K562 (cell line): ENCODE results near the gene LXN. TPM values are rescaled to one million over a fixed set of nuclear protein-coding genes. Genes with fewer than 3 reads are reported as not detected.

Experiments
- ATAC-seq: fragments of 200-7000 bp; cut with Tn5 transposase; 3 replicates; pipeline ENCODE4 v1.9.1; 2020; ENCODE audit warnings: moderate library complexity
- BruUV-seq: library from RNA; stranded (reverse); fragments of 400-500 nt; replicated peaks from 2 replicates; lab custom pipeline; 2021; lab: Mats Ljungman, UMichigan
- CTCF ChIA-PET: fragments of 300-600 bp; formaldehyde crosslinking; extraction: SDS; loops from one replicate; lab custom pipeline; 2021; ENCODE audit warnings: low intra/inter-chr PET ratio; lab: Yijun Ruan, JAX
- POLR2A ChIA-PET: fragments of 300-600, 350-650 bp; sonication (Branson Sonifier 250); formaldehyde crosslinking; extraction: SDS; loops from one replicate; lab custom pipeline; 2021; ENCODE audit warnings: antibody characterized with exemption, inconsistent platforms; lab: Yijun Ruan, JAX
- DNase-seq, 4 experiments: peaks; one replicate each; pipeline versions ENCODE4 v3.0.0 to v3.0.0-alpha.2; 2011 to 2018; ENCODE audit warnings: low spot score in 3 of 4, mixed read lengths in 3 of 4; ENCODE audit errors: extremely low read depth in 1 of 4
- FAIRE-seq: peaks from 2 replicates; lab custom pipeline; 2011; peaks lifted over from hg19 to GRCh38; lab: Jason Lieb, UNC
- H2AFZ ChIP-seq: 2 replicates; pipeline ENCODE4 v1.6.0; 2011; ENCODE audit warnings: low read depth, low read length, control low read depth, inconsistent platforms
- H3K27ac ChIP-seq: fragments of 200-600 bp; 3 replicates; pipeline ENCODE4 v1.8.0; 2011; ENCODE audit warnings: low read depth, mild to moderate bottlenecking, control low read depth, inconsistent platforms, low read length, moderate library complexity, mixed read lengths; ENCODE audit errors: extremely low read depth
- H3K27me3 ChIP-seq, 2 experiments: fragments of 300-600 bp in 1 of 2; 2 replicates in 1 of 2; 3 replicates in 1 of 2; pipeline versions ENCODE4 v1.6.0 to v1.8.0; 2011; ENCODE audit warnings: inconsistent platforms in 2 of 2, low read length in 2 of 2, mild to moderate bottlenecking in 1 of 2, mixed read lengths in 1 of 2, moderate library complexity in 1 of 2; ENCODE audit not compliant: control insufficient read depth in 2 of 2, insufficient read depth in 2 of 2
- H3K36me3 ChIP-seq: fragments of 300-600 bp; 3 replicates; pipeline ENCODE4 v1.8.0; 2011; ENCODE audit warnings: mild to moderate bottlenecking, low read length, inconsistent platforms; ENCODE audit not compliant: control insufficient read depth, insufficient read depth
- H3K4me1 ChIP-seq, 2 experiments: fragments of 200-600 bp in 1 of 2; replicated peaks in 1 of 2; 2 replicates in 1 of 2; 3 replicates in 1 of 2; pipeline versions ENCODE4 v1.5.1 to v1.8.0; 2011; ENCODE audit warnings: inconsistent platforms in 2 of 2, low read length in 2 of 2, mild to moderate bottlenecking in 1 of 2, mixed read lengths in 1 of 2, moderate library complexity in 1 of 2; ENCODE audit not compliant: control insufficient read depth in 2 of 2, insufficient read depth in 2 of 2
- H3K4me2 ChIP-seq: 2 replicates; pipeline ENCODE4 v1.6.1; 2011; ENCODE audit warnings: low read length, control low read depth, inconsistent platforms, mixed read lengths; ENCODE audit not compliant: insufficient read depth
- H3K4me3 ChIP-seq: fragments of 200-600 bp; sonication (generic), shearing (Covaris generic); 2 replicates; pipeline ENCODE4 v1.5.1; 2016; ENCODE audit warnings: control low read depth, inconsistent platforms
- H3K79me2 ChIP-seq: fragments of 200-600 bp; 3 replicates; pipeline ENCODE4 v1.8.0; 2011; ENCODE audit warnings: low read length, inconsistent platforms; ENCODE audit not compliant: control insufficient read depth, insufficient read depth
- H3K9ac ChIP-seq, 2 experiments: 2 replicates each; pipeline versions ENCODE4 v1.6.0 to v1.6.1; 2011; ENCODE audit warnings: low read depth in 2 of 2, low read length in 2 of 2, control low read depth in 1 of 2, inconsistent platforms in 1 of 2, mild to moderate bottlenecking in 1 of 2, mixed read lengths in 1 of 2; ENCODE audit not compliant: insufficient read depth in 1 of 2
- H3K9me1 ChIP-seq: one replicate; pipeline ENCODE4 v1.6.0; 2011; ENCODE audit warnings: inconsistent platforms, mild to moderate bottlenecking, low read length, moderate library complexity; ENCODE audit not compliant: control insufficient read depth, insufficient read depth
- H3K9me3 ChIP-seq: replicated peaks from 2 replicates; pipeline ENCODE4 v1.5.1; 2011; ENCODE audit warnings: low read depth, low read length, inconsistent platforms; ENCODE audit not compliant: control insufficient read depth, insufficient read depth
- H4K20me1 ChIP-seq: replicated peaks from 2 replicates; pipeline ENCODE4 v1.6.1; 2011; ENCODE audit warnings: low read length, inconsistent platforms, mixed read lengths; ENCODE audit not compliant: control insufficient read depth, insufficient read depth
- E2F3 ChIP-seq: fragments of 250-450 bp; sonication (Bioruptor Pico); IDR thresholded peaks from 2 replicates; pipeline ENCODE4 v1.4.0; 2020; ENCODE audit warnings: mild to moderate bottlenecking
- MTA3 ChIP-seq: fragments of 450-650 bp; formaldehyde crosslinking; IDR thresholded peaks from 2 replicates; pipeline ENCODE4 v1.6.1; 2017; ENCODE audit warnings: mild to moderate bottlenecking, borderline replicate concordance
- POLR2B ChIP-seq: fragments of 450-650 bp; IDR thresholded peaks from 2 replicates; pipeline ENCODE4 v1.6.1; 2018; ENCODE audit warnings: low read depth; ENCODE audit not compliant: partially characterized antibody
- SLC30A9 ChIP-seq: fragments of 250-450 bp; sonication (Bioruptor Pico); IDR thresholded peaks from 2 replicates; pipeline ENCODE4 v1.8.0; 2022; ENCODE audit warnings: mild to moderate bottlenecking, moderate library complexity
- ZEB2 ChIP-seq: fragments of 450-650 bp; IDR thresholded peaks from 2 replicates; pipeline ENCODE4 v1.6.1; 2016
- ZNF398 ChIP-seq: fragments of 250-450 bp; sonication (Bioruptor Pico); IDR thresholded peaks from 2 replicates; pipeline ENCODE4 v1.8.0; 2021; ENCODE audit warnings: moderate library complexity, mild to moderate bottlenecking, inconsistent platforms
- ZNF518B ChIP-seq: fragments of 250-450 bp; sonication (Bioruptor Pico); IDR thresholded peaks from 2 replicates; pipeline ENCODE4 v1.5.0; 2021; ENCODE audit warnings: mild to moderate bottlenecking, moderate library complexity
- in situ Hi-C: fragments of 300-500 bp; cut with MboI; formaldehyde crosslinking; loops from 4 replicates; pipeline ENCODE4 v1.15.0; 2018; ENCODE audit warnings: inconsistent platforms, mixed read lengths
- intact Hi-C: fragments of 100-400 bp; cut with micrococcal nuclease; formaldehyde crosslinking; loops from 2 replicates; pipeline ENCODE4 v1.14.2; 2022
- polyA plus RNA-seq, 8 experiments: library from polyadenylated mRNA; depleted of rRNA in 4 of 8; stranded (reverse) in 5 of 8; unstranded in 3 of 8; fragments of >200 nt; fragmentation: Nextera tagmentation in 2 of 8; fragmentation: Illumina TruSeq in 1 of 8; extraction: Ambion mirVana in 2 of 8; extraction: Trizol in 1 of 8; gene quantifications; 2 replicates each; pipeline versions ENCODE4 v1.2.1 to v1.2.3, GENCODE V29; 2011 to 2014; ENCODE audit warnings: inconsistent platforms in 1 of 8, missing spikeins in 1 of 8
- total RNA-seq, 7 experiments: library from RNA; depleted of rRNA in 6 of 7; stranded (reverse); fragments of >200 nt in 6 of 7; fragmentation: Illumina TruSeq in 2 of 7; extraction: Trizol in 2 of 7; gene quantifications; 2 replicates each; pipeline versions ENCODE4 v1.2.1 to v1.2.3, GENCODE V29; 2011 to 2021; ENCODE audit warnings: low replicate concordance in 1 of 7

The LXN gene
- total and polyA plus RNA-seq, 9 of the 15 experiments (the other 6 are each of a cell fraction or from before 2014, with no cell fraction given) = 0.08 to 0.13 TPM; not detected in 7

DNA sequence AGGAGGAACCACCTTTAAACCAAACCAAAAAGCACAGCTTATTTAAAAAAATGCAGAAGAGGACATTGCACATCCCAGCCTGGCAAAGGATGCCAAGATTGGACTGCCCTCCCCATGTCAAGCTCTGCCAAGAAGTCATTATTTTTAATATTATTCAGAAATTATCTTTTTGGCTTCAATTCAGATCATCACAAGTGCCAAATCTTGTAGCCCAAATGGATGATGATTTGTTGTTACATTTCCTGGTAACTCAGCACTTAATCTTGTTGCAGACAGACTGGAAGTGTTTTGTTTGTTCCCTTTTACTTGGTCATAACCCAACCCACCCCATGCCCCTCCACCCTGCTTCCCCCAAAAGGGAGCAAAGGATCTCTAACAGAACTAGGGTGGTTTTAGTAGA lies 28.1 kb upstream of the LXN start:
- peaks cover 0 to 8% of the 10 kb centered on the region in 2 experiments; a peak in 3 of 5 replicates for H3K4me1 ChIP-seq
- FAIRE-seq = peak; percentile 26
- no TSS peak for BruUV-seq
- no peak overlapping the region for H3K4me3 ChIP-seq
- peaks cover 8% of the 10 kb centered on the region; the same call in 1 of the 3 replicates for H3K79me2 ChIP-seq
- ChIA-PET POLR2A (interaction anchor here (0.9 to 1.0 kb wide), 2 partner anchors 9 to 90 kb away, joined by 3 to 4 read pairs; no protein-coding TSS in a partner anchor), CTCF (no interaction called here)
- H3K4me2 ChIP-seq = no peak overlapping the region; the same call in 1 of the 2 replicates
- H3K9me1 ChIP-seq = no peaks in the 10 kb centered on the region
- H3K27me3 ChIP-seq = no peaks in the 10 kb centered on the region
- no peaks in the 10 kb centered on the region for H4K20me1 ChIP-seq
- no peak for ATAC-seq
- no peak for DNase-seq
- H2AFZ ChIP-seq = no peak overlapping the region
- H3K9ac ChIP-seq = no peak overlapping the region
- intact Hi-C loops (no loop called here), in situ Hi-C loops (no loop called here)
- H3K9me3 ChIP-seq = no peaks in the 10 kb centered on the region
- H3K27ac ChIP-seq = no peak overlapping the region
- peaks cover 48% of the 10 kb centered on the region for H3K36me3 ChIP-seq
- no peak for TF ChIP-seq SLC30A9
- no peak for TF ChIP-seq ZEB2
- TF ChIP-seq MTA3 = no peak
- TF ChIP-seq ZNF398 = no peak
- no peak for TF ChIP-seq POLR2B
- TF ChIP-seq ZNF518B (CRISPR knock-in tag) = no peak
- no peak for TF ChIP-seq E2F3 (CRISPR knock-in tag)
